Measurements from ENCODE around the gene SOWAHA. TPM values are rescaled to one million over a fixed set of nuclear protein-coding genes. Genes with fewer than 3 reads are reported as not detected.

The SOWAHA gene
- total RNA-seq, 3 donors from 2014 or later = 11.6 to 44.5 (median 24.3) TPM

DNA sequence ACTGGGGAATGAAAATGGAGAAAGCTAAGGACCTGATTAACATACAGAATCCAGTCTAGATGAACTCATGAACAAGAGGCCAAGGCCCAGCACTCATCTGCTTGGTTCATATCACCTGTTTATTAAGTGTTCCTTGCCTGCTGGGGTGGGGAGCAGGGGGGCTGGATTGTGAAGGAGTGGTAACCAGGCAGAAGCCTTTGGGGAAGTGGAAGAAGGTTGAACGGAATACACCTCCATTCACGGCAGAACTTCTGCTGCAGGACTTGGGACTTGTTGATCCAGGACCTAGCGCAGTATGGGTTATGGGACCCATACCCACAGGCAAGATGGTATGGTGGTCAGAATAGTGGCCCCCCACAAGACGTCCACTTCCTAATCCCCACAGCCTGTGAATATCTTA is 27.2 kb upstream of the SOWAHA start:
- H3K4me1 ChIP-seq (ENCODE audit: low read depth) = no peaks in the 10 kb centered on the region
- H3K9me3 ChIP-seq = no peaks in the 10 kb centered on the region
- DNase-seq (no peak), ATAC-seq (no peak)
- TF ChIP-seq, protein P1, sequence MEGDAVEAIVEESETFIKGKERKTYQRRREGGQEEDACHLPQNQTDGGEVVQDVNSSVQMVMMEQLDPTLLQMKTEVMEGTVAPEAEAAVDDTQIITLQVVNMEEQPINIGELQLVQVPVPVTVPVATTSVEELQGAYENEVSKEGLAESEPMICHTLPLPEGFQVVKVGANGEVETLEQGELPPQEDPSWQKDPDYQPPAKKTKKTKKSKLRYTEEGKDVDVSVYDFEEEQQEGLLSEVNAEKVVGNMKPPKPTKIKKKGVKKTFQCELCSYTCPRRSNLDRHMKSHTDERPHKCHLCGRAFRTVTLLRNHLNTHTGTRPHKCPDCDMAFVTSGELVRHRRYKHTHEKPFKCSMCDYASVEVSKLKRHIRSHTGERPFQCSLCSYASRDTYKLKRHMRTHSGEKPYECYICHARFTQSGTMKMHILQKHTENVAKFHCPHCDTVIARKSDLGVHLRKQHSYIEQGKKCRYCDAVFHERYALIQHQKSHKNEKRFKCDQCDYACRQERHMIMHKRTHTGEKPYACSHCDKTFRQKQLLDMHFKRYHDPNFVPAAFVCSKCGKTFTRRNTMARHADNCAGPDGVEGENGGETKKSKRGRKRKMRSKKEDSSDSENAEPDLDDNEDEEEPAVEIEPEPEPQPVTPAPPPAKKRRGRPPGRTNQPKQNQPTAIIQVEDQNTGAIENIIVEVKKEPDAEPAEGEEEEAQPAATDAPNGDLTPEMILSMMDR (IDR thresholded peaks at IDR 0.05) = no peak
- intact Hi-C loops (cut with DNase I, micrococcal nuclease) = no loop called here
- H3K36me3 ChIP-seq (ENCODE audit: low read depth) = no peaks in the 10 kb centered on the region
- no peak overlapping the region for H3K4me3 ChIP-seq

DNA sequence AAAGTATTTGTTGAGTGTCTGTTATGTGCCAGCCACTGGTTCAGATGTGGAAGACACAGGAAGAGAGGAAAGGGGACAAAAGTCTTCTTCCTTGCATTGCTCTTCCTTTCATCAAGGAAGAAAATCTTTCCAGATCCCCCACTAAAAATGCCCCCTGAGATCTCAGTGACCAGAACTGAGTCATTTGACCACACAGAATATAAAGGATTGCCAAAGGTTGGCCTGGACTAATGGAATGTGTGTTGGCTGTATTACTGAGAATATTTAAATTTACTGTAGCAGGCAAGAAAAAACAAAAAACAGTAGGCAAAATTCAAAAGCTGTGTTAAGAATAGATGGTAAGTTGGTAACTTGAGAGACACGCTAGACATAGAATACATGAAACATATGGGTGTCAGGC is 26.0 kb upstream of the SOWAHA start:
- Histone ChIP-seq H3K4me1 (ENCODE audit: low read depth) (no peaks in the 10 kb centered on the region), H3K4me3 (no peak overlapping the region), H3K36me3 (ENCODE audit: low read depth) (no peaks in the 10 kb centered on the region), H3K9me3 (no peaks in the 10 kb centered on the region)
- ATAC-seq = no peak
- no peak for DNase-seq
- intact Hi-C loops (cut with DNase I, micrococcal nuclease) = no loop called here
- TF ChIP-seq, protein P1 (IDR thresholded peaks at IDR 0.05) = no peak

DNA sequence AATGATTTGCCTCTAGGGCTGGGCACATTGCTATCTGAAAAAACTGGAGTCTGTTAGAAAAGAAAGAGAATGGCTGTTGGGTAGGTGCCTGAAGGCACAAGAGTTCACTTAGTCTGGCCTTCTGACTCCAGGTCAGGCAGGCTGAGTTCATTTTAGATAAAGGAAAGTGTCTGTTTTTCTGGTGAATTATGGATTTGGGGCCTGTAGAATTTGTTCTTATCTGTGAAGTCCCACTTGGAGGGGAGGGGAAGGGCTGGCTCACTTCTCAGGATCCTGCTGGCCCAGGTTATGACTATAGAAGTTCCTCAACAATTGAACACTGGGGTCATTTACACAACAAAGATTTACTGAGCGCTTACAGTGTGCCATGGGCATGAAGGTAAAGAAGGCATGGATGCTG is 24.6 kb upstream of the SOWAHA start:
- Histone ChIP-seq H3K9me3 (no peaks in the 10 kb centered on the region), H3K36me3 (ENCODE audit: low read depth) (no peaks in the 10 kb centered on the region), H3K4me3 (no peak overlapping the region), H3K4me1 (ENCODE audit: low read depth) (no peaks in the 10 kb centered on the region)
- DNase-seq = no peak
- no peak for ATAC-seq
- intact Hi-C loops (cut with DNase I, micrococcal nuclease) = no loop called here
- TF ChIP-seq, protein P1 (IDR thresholded peaks at IDR 0.05) = no peak

DNA sequence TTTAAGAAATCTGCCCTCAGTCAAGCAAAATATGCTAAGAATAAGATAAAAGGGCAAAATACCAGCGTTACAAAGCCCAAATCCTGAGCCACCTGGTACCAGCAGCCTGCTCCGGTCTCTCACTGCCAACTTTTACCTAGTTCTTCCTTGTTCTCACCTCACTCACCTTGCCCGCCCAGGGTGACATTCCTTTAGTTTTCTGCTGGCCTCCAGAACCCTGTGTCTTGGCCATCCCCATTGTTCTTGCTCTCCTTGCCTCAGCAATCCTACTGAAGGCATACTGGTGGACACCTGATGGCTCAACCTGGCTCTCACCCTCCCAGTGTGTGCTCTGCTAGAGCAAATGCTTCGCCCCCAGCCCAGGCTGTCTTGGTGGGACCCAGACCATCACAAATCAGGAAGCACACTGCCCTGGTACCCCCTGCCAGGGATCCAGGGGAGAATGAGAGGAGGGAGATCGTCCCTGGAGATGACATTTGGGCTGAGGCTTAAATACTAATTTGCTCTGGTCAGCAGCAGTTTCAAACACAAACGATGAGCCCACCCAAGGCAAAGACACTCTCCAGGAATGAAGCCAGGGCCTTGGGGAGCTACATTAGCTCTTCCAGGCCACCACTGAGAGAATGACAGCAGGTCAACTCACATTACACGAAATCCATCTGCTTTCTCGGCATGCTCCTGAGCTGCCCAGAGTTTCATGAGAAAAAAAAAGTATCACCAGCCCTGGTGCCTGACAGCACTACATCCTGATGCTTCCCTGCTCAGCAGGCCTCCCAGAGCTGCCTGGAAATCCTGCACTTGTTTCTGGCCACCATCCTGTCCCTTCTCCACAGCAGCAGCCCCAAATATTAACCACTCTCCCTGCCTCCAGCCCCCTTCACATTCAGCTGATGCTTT is 23.9 kb upstream of the SOWAHA start:
- DNase-seq (no peak), ATAC-seq (no peak)
- Histone ChIP-seq H3K4me3 (no peak overlapping the region), H3K36me3 (ENCODE audit: low read depth) (no peaks in the 10 kb centered on the region), H3K9me3 (no peaks in the 10 kb centered on the region), H3K4me1 (ENCODE audit: low read depth) (no peaks in the 10 kb centered on the region)
- TF ChIP-seq, protein P1 (IDR thresholded peaks at IDR 0.05) = no peak
- intact Hi-C loops (cut with DNase I, micrococcal nuclease) = no loop called here

DNA sequence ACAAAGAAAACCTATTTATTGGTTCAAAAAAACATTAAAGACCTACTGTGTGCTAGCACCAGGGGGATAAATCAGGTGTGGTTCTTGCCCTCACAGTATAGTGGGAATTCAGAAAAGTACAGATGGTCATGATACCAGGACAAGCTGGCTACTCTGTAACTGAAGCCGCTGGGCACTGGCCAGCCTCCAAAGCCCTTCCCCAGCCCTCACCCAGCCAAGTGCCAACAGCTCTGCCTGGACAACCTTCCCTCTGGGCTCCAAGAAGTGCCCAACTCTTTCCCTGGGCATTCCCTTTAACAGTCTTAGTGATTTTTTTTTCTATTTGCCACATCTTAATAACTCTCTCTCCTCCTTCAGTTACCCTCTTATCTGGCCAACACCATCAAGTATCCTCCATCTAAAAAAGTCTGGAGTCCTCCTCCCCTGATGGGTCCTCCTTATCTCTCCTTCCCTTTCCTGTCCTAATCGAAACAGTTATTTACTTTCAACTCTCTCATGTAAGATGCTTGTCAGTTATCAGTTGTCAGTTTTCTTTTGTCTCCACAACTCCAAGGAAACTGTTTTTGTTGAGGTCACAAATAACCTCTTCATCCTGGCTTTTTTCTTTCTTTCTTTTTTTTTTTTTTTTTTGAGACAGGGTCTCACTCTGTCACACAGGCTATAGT is 22.8 kb upstream of the SOWAHA start:
- no peak for ATAC-seq

More for the DNA sequence above, 22.8 kb upstream of the SOWAHA start:
- TF ChIP-seq, protein P1 (IDR thresholded peaks at IDR 0.05) = no peak
- intact Hi-C loops (cut with DNase I, micrococcal nuclease) = no loop called here
- H3K36me3 ChIP-seq (ENCODE audit: low read depth) = no peaks in the 10 kb centered on the region
- H3K4me3 ChIP-seq = no peak overlapping the region
- no peaks in the 10 kb centered on the region for H3K9me3 ChIP-seq
- DNase-seq = no peak
- no peaks in the 10 kb centered on the region for H3K4me1 ChIP-seq (ENCODE audit: low read depth)

Data from mucosa of descending colon (tissue), 3 donors.